ENCODE data around the gene MFAP3.

GRCh38 chr5:154077696-154078095 lies 38.9 kb downstream of the MFAP3 start:
- TF ChIP-seq CTCF (IDR thresholded peaks at IDR 0.05 in 2 of 3, conservative IDR thresholded peaks at IDR 0.05 in 1 of 3; ENCODE audit: control insufficient read depth in 2 of 3, extremely low read depth in 1 of 3, insufficient read depth in 1 of 3, low read depth in 3 of 3, low read length in 3 of 3) (no peak), MEF2A (IDR thresholded peaks at IDR 0.05; ENCODE audit: insufficient read depth, low read depth, low read length) (no peak)

Measured in GM12878 (cell line).